ENCODE data around the gene CLASP2. TPM values are rescaled to one million over a fixed set of nuclear protein-coding genes. Genes with fewer than 3 reads are reported as not detected.
A peak's percentile ranks its signal among the peaks of the same experiment; 100 is the strongest.

Gene CLASP2
- polyA plus RNA-seq, 1 donor (not counting 4 experiments of a cell fraction or from before 2014, with no cell fraction given), result 49.5 TPM

- no peak overlapping the region for H2AFZ ChIP-seq (ENCODE audit: control insufficient read depth, low read length)
- H3K4me3 ChIP-seq (ENCODE audit: control insufficient read depth in 2 of 3, extremely low read depth in 1 of 3, insufficient read depth in 2 of 3, low read depth in 1 of 3, low read length in 3 of 3), result no peak overlapping the region
- no peak overlapping the region for H3K27ac ChIP-seq (ENCODE audit: control insufficient read depth, insufficient read depth, low read length)
- peak in 2 of 3 experiments; percentile 15 to 31 for TF ChIP-seq CTCF (optimal IDR thresholded peaks at IDR 0.05 in 1 of 3, IDR thresholded peaks at IDR 0.05 in 1 of 3, conservative IDR thresholded peaks at IDR 0.05 in 1 of 3; ENCODE audit: extremely low read depth in 1 of 3, insufficient read depth in 2 of 3, low read length in 3 of 3)
- no peak for TF ChIP-seq EZH2 (IDR thresholded peaks at IDR 0.05; ENCODE audit: low read length)
- H4K20me1 ChIP-seq (ENCODE audit: control insufficient read depth, extremely low read depth, insufficient read depth, low read length), result no peaks in the 10 kb centered on the region
- H3K4me2 ChIP-seq (ENCODE audit: control insufficient read depth, extremely low read depth, insufficient read depth, low read depth, low read length), result no peak overlapping the region
- no peak for DNase-seq (ENCODE audit: low read depth, low spot score)
- FAIRE-seq, result no peak
- dilution Hi-C loops (cut with MboI; ENCODE audit: extremely low pct_ligation_motif_present, low sequenced_read_pairs), result no loop called here
- no peaks in the 10 kb centered on the region for H3K9me3 ChIP-seq (ENCODE audit: control insufficient read depth, low read depth, low read length)
- H3K4me1 ChIP-seq (ENCODE audit: control insufficient read depth, extremely low read depth, insufficient read depth, low read length), result no peaks in the 10 kb centered on the region
- no peaks in the 10 kb centered on the region for H3K27me3 ChIP-seq (ENCODE audit: control insufficient read depth, extremely low read depth, insufficient read depth, low read length)
- H3K9ac ChIP-seq (ENCODE audit: control insufficient read depth, extremely low read depth, insufficient read depth, low read length), result no peak overlapping the region
- no peaks in the 10 kb centered on the region for H3K79me2 ChIP-seq (ENCODE audit: control insufficient read depth, insufficient read depth, low read length)
- H3K9me1 ChIP-seq (ENCODE audit: control insufficient read depth, extremely low read depth, insufficient read depth, low read length), result no peaks in the 10 kb centered on the region
- H3K36me3 ChIP-seq (ENCODE audit: control insufficient read depth in 2 of 2, extremely low read depth in 1 of 2, insufficient read depth in 2 of 2, low read length in 2 of 2), result no peaks in the 10 kb centered on the region
These were observed 14.3 kb upstream of the CLASP2 start for GRCh38 chr3:33732394-33732793.

- no peaks in the 10 kb centered on the region for H3K4me1 ChIP-seq (ENCODE audit: control insufficient read depth, extremely low read depth, insufficient read depth, low read length)
- no peak for FAIRE-seq
- no peaks in the 10 kb centered on the region for H4K20me1 ChIP-seq (ENCODE audit: control insufficient read depth, extremely low read depth, insufficient read depth, low read length)
- DNase-seq (ENCODE audit: low read depth, low spot score), result no peak
- no peaks in the 10 kb centered on the region for H3K9me3 ChIP-seq (ENCODE audit: control insufficient read depth, low read depth, low read length)
- no peak overlapping the region for H3K4me3 ChIP-seq (ENCODE audit: control insufficient read depth in 2 of 3, extremely low read depth in 1 of 3, insufficient read depth in 2 of 3, low read depth in 1 of 3, low read length in 3 of 3)
- no peaks in the 10 kb centered on the region for H3K79me2 ChIP-seq (ENCODE audit: control insufficient read depth, insufficient read depth, low read length)
- H3K4me2 ChIP-seq (ENCODE audit: control insufficient read depth, extremely low read depth, insufficient read depth, low read depth, low read length), result no peak overlapping the region
- no peaks in the 10 kb centered on the region for H3K27me3 ChIP-seq (ENCODE audit: control insufficient read depth, extremely low read depth, insufficient read depth, low read length)
- dilution Hi-C loops (cut with MboI; ENCODE audit: extremely low pct_ligation_motif_present, low sequenced_read_pairs), result no loop called here
- H3K9me1 ChIP-seq (ENCODE audit: control insufficient read depth, extremely low read depth, insufficient read depth, low read length), result no peaks in the 10 kb centered on the region
- H3K36me3 ChIP-seq (ENCODE audit: control insufficient read depth in 2 of 2, extremely low read depth in 1 of 2, insufficient read depth in 2 of 2, low read length in 2 of 2), result no peaks in the 10 kb centered on the region
- TF ChIP-seq EZH2 (IDR thresholded peaks at IDR 0.05; ENCODE audit: low read length) (no peak), CTCF (optimal IDR thresholded peaks at IDR 0.05 in 1 of 3, IDR thresholded peaks at IDR 0.05 in 1 of 3, conservative IDR thresholded peaks at IDR 0.05 in 1 of 3; ENCODE audit: extremely low read depth in 1 of 3, insufficient read depth in 2 of 3, low read length in 3 of 3) (no peak)
- H3K27ac ChIP-seq (ENCODE audit: control insufficient read depth, insufficient read depth, low read length), result no peak overlapping the region
- no peak overlapping the region for H3K9ac ChIP-seq (ENCODE audit: control insufficient read depth, extremely low read depth, insufficient read depth, low read length)
- H2AFZ ChIP-seq (ENCODE audit: control insufficient read depth, low read length), result no peak overlapping the region
These were observed 11.9 kb upstream of the CLASP2 start for GRCh38 chr3:33729993-33730392.

Measured in keratinocyte (primary cell).